Mucosa of stomach (tissue), 1 donor: ENCODE results near the gene AMY1B.
"Not testable (repeated sequence)": the region's sequence is repeated elsewhere in the genome, so short reads cannot be mapped to it uniquely, and the experiment has no call there.

Experiments used
- H3K27me3 ChIP-seq: one replicate; pipeline ENCODE4 v1.7.0; 2013; ENCODE audit warnings: mild to moderate bottlenecking, low read length; ENCODE audit not compliant: control insufficient read depth, insufficient read depth
- H3K36me3 ChIP-seq: one replicate; pipeline ENCODE4 v1.7.0; 2013; ENCODE audit warnings: low read length; ENCODE audit not compliant: control insufficient read depth, insufficient read depth
- H3K4me1 ChIP-seq: one replicate; pipeline ENCODE4 v1.7.0; 2013; ENCODE audit warnings: mild to moderate bottlenecking, low read length; ENCODE audit not compliant: control insufficient read depth, insufficient read depth
- H3K4me3 ChIP-seq: one replicate; pipeline ENCODE4 v1.7.0; 2013; ENCODE audit warnings: low read length
- H3K9ac ChIP-seq: one replicate; pipeline ENCODE4 v1.7.0; 2013; ENCODE audit warnings: mild to moderate bottlenecking, low read length, moderate library complexity
- H3K9me3 ChIP-seq: one replicate; pipeline ENCODE4 v1.7.0; 2013; ENCODE audit warnings: mild to moderate bottlenecking, low read length, moderate library complexity; ENCODE audit not compliant: control insufficient read depth
- donor health status: Pancreatic carcinoma.

The AMY1B gene

GRCh38 chr1:103696110-103696509 is at the start of gene AMY1B:
Gene AMY1B, minus strand, starts transcription at chr1:103696210. Its CDS starts 571 bp downstream, at chr1:103695639.
- not testable (repeated sequence) for H3K9me3 ChIP-seq, H3K4me3 ChIP-seq, H3K27me3 ChIP-seq, H3K4me1 ChIP-seq, H3K9ac ChIP-seq, H3K36me3 ChIP-seq

- H3K36me3 ChIP-seq, H3K4me1 ChIP-seq, H3K9ac ChIP-seq, H3K9me3 ChIP-seq, H3K27me3 ChIP-seq, H3K4me3 ChIP-seq: not testable (repeated sequence)
Measured at GRCh38 chr1:103745040-103745439, 49.0 kb upstream of the AMY1B start.

GRCh38 chr1:103744449-103744848 is 48.4 kb upstream of the AMY1B start:
- not testable (repeated sequence) for H3K4me3 ChIP-seq, H3K4me1 ChIP-seq, H3K27me3 ChIP-seq, H3K9me3 ChIP-seq, H3K36me3 ChIP-seq, H3K9ac ChIP-seq

- H3K36me3 ChIP-seq, H3K9ac ChIP-seq, H3K4me3 ChIP-seq, H3K9me3 ChIP-seq, H3K4me1 ChIP-seq, H3K27me3 ChIP-seq: not testable (repeated sequence)
Measured at GRCh38 chr1:103738031-103738430, 42.0 kb upstream of the AMY1B start.

GRCh38 chr1:103735334-103735733 is 39.3 kb upstream of the AMY1B start:
- not testable (repeated sequence) for H3K9ac ChIP-seq, H3K27me3 ChIP-seq, H3K4me3 ChIP-seq, H3K4me1 ChIP-seq, H3K9me3 ChIP-seq, H3K36me3 ChIP-seq

- not testable (repeated sequence) for H3K36me3 ChIP-seq, H3K4me3 ChIP-seq, H3K9ac ChIP-seq, H3K27me3 ChIP-seq, H3K9me3 ChIP-seq, H3K4me1 ChIP-seq
Measured at GRCh38 chr1:103721473-103721872, 25.5 kb upstream of the AMY1B start.

GRCh38 chr1:103717404-103717803 is 21.4 kb upstream of the AMY1B start:
- not testable (repeated sequence) for H3K4me1 ChIP-seq, H3K4me3 ChIP-seq, H3K9me3 ChIP-seq

GRCh38 chr1:103710381-103710780 is 14.4 kb upstream of the AMY1B start:
- not testable (repeated sequence) for H3K9me3 ChIP-seq, H3K4me3 ChIP-seq, H3K4me1 ChIP-seq, H3K27me3 ChIP-seq, H3K9ac ChIP-seq, H3K36me3 ChIP-seq

More at GRCh38 chr1:103717404-103717803, 21.4 kb upstream of the AMY1B start:
- not testable (repeated sequence) for H3K9ac ChIP-seq, H3K27me3 ChIP-seq, H3K36me3 ChIP-seq

GRCh38 chr1:103707670-103708069 is 11.7 kb upstream of the AMY1B start:
- not testable (repeated sequence) for H3K9ac ChIP-seq, H3K36me3 ChIP-seq, H3K4me3 ChIP-seq, H3K4me1 ChIP-seq, H3K9me3 ChIP-seq, H3K27me3 ChIP-seq

- not testable (repeated sequence) for H3K27me3 ChIP-seq, H3K9me3 ChIP-seq, H3K4me1 ChIP-seq, H3K36me3 ChIP-seq, H3K9ac ChIP-seq, H3K4me3 ChIP-seq
Measured at GRCh38 chr1:103701256-103701655, 5.2 kb upstream of the AMY1B start.

- not testable (repeated sequence) for H3K4me3 ChIP-seq, H3K9me3 ChIP-seq, H3K27me3 ChIP-seq, H3K36me3 ChIP-seq, H3K9ac ChIP-seq, H3K4me1 ChIP-seq
Measured at GRCh38 chr1:103700669-103701068, 4.7 kb upstream of the AMY1B start.

GRCh38 chr1:103697430-103697829 is 1.4 kb upstream of the AMY1B start:
- H3K4me1 ChIP-seq, H3K36me3 ChIP-seq, H3K9me3 ChIP-seq, H3K27me3 ChIP-seq, H3K4me3 ChIP-seq, H3K9ac ChIP-seq: not testable (repeated sequence)

GRCh38 chr1:103676335-103676734 is 19.7 kb downstream of the AMY1B start:
- not testable (repeated sequence) for H3K36me3 ChIP-seq, H3K9me3 ChIP-seq, H3K9ac ChIP-seq, H3K4me3 ChIP-seq, H3K27me3 ChIP-seq, H3K4me1 ChIP-seq
